Muscle layer of duodenum (tissue), 2 donors: ENCODE results near the gene STXBP4.

Source experiments
- H3K27ac ChIP-seq: one replicate; pipeline ENCODE4 v1.7.0; 2013; ENCODE audit warnings: mild to moderate bottlenecking, low read length
- H3K27me3 ChIP-seq: one replicate; pipeline ENCODE4 v1.7.0; 2013; ENCODE audit warnings: low read depth, mild to moderate bottlenecking, control low read depth, low read length
- H3K36me3 ChIP-seq, 2 donors: one replicate each; pipeline ENCODE4 v1.7.0; 2013; ENCODE audit warnings: low read length in 2 of 2, control low read depth in 1 of 2, mild to moderate bottlenecking in 1 of 2; ENCODE audit not compliant: insufficient read depth in 2 of 2, control insufficient read depth in 1 of 2
- H3K4me1 ChIP-seq, 2 donors: one replicate each; pipeline ENCODE4 v1.7.0; 2013; ENCODE audit warnings: low read length in 2 of 2, mild to moderate bottlenecking in 2 of 2, control low read depth in 1 of 2, moderate library complexity in 1 of 2; ENCODE audit not compliant: insufficient read depth in 2 of 2, control insufficient read depth in 1 of 2
- H3K4me3 ChIP-seq, 2 donors: one replicate each; pipeline ENCODE4 v1.7.0; 2013; ENCODE audit warnings: low read length in 2 of 2, low read depth in 1 of 2, mild to moderate bottlenecking in 1 of 2
- H3K9me3 ChIP-seq, 2 donors: one replicate each; pipeline ENCODE4 v1.7.0; 2013; ENCODE audit warnings: low read length in 2 of 2, control low read depth in 1 of 2, mild to moderate bottlenecking in 1 of 2; ENCODE audit not compliant: control insufficient read depth in 1 of 2
- donor health status: healthy.

STXBP4 gene

GRCh38 chr17:55159251-55159650 is 190.7 kb downstream of the STXBP4 start:
- no peaks in the 10 kb centered on the region for H3K4me1 ChIP-seq
- H3K27ac ChIP-seq: no peak overlapping the region
- H3K36me3 ChIP-seq: peaks cover 0 to 7% of the 10 kb centered on the region in 2 donors
- H3K4me3 ChIP-seq: no peak overlapping the region
- H3K27me3 ChIP-seq: no peaks in the 10 kb centered on the region
- no peaks in the 10 kb centered on the region for H3K9me3 ChIP-seq

- Histone ChIP-seq H3K27ac (no peak overlapping the region), H3K9me3 (no peaks in the 10 kb centered on the region), H3K4me1 (no peaks in the 10 kb centered on the region), H3K4me3 (no peak overlapping the region), H3K36me3 (peaks cover 0 to 7% of the 10 kb centered on the region in 2 donors), H3K27me3 (no peaks in the 10 kb centered on the region)
Observed at GRCh38 chr17:55160501-55160900, 191.9 kb downstream of the STXBP4 start.

GRCh38 chr17:55161935-55162555 is 193.5 kb downstream of the STXBP4 start:
- H3K4me1 ChIP-seq: no peaks in the 10 kb centered on the region
- H3K9me3 ChIP-seq: no peaks in the 10 kb centered on the region
- peaks cover 0 to 7% of the 10 kb centered on the region in 2 donors for H3K36me3 ChIP-seq
- no peak overlapping the region for H3K27ac ChIP-seq
- no peak overlapping the region for H3K4me3 ChIP-seq
- no peaks in the 10 kb centered on the region for H3K27me3 ChIP-seq

- no peaks in the 10 kb centered on the region for H3K4me1 ChIP-seq
- H3K27ac ChIP-seq: no peak overlapping the region
- H3K4me3 ChIP-seq: no peak overlapping the region
- peaks cover 0 to 7% of the 10 kb centered on the region in 2 donors for H3K36me3 ChIP-seq
- H3K27me3 ChIP-seq: no peaks in the 10 kb centered on the region
- no peaks in the 10 kb centered on the region for H3K9me3 ChIP-seq
Observed at GRCh38 chr17:55162556-55162946, 194.0 kb downstream of the STXBP4 start.

- Histone ChIP-seq H3K36me3 (peaks cover 0 to 7% of the 10 kb centered on the region in 2 donors), H3K27ac (no peak overlapping the region), H3K9me3 (no peaks in the 10 kb centered on the region), H3K4me3 (no peak overlapping the region), H3K27me3 (no peaks in the 10 kb centered on the region), H3K4me1 (no peaks in the 10 kb centered on the region)
Observed at GRCh38 chr17:55163408-55163807, 194.8 kb downstream of the STXBP4 start.

GRCh38 chr17:55166506-55166905 is 197.9 kb downstream of the STXBP4 start:
- Histone ChIP-seq H3K27me3 (no peaks in the 10 kb centered on the region), H3K4me1 (no peaks in the 10 kb centered on the region), H3K27ac (no peak overlapping the region), H3K9me3 (no peaks in the 10 kb centered on the region), H3K4me3 (no peak overlapping the region), H3K36me3 (no peaks in the 10 kb centered on the region)

GRCh38 chr17:55167024-55167725 is 198.6 kb downstream of the STXBP4 start:
- Histone ChIP-seq H3K36me3 (no peaks in the 10 kb centered on the region), H3K9me3 (no peaks in the 10 kb centered on the region), H3K4me3 (no peak overlapping the region), H3K27me3 (no peaks in the 10 kb centered on the region), H3K27ac (no peak overlapping the region), H3K4me1 (no peaks in the 10 kb centered on the region)

GRCh38 chr17:55168958-55169687 is 200.6 kb downstream of the STXBP4 start:
- Histone ChIP-seq H3K4me3 (no peak overlapping the region), H3K27ac (no peak overlapping the region)

GRCh38 chr17:55171634-55172328 is 203.2 kb downstream of the STXBP4 start:
- Histone ChIP-seq H3K9me3 (peaks cover 0 to 9% of the 10 kb centered on the region in 2 donors), H3K27me3 (no peaks in the 10 kb centered on the region), H3K36me3 (peaks cover 0 to 3% of the 10 kb centered on the region in 2 donors), H3K4me1 (no peaks in the 10 kb centered on the region), H3K27ac (no peak overlapping the region), H3K4me3 (no peak overlapping the region)

More at GRCh38 chr17:55168958-55169687, 200.6 kb downstream of the STXBP4 start:
- no peaks in the 10 kb centered on the region for H3K36me3 ChIP-seq
- peaks cover 0 to 6% of the 10 kb centered on the region in 2 donors for H3K9me3 ChIP-seq
- no peaks in the 10 kb centered on the region for H3K27me3 ChIP-seq
- H3K4me1 ChIP-seq: no peaks in the 10 kb centered on the region

- Histone ChIP-seq H3K4me3 (no peak overlapping the region), H3K27ac (no peak overlapping the region), H3K27me3 (no peaks in the 10 kb centered on the region), H3K36me3 (peaks cover 0 to 3% of the 10 kb centered on the region in 2 donors), H3K4me1 (no peaks in the 10 kb centered on the region), H3K9me3 (peaks cover 0 to 9% of the 10 kb centered on the region in 2 donors)
Observed at GRCh38 chr17:55172612-55173011, 204.0 kb downstream of the STXBP4 start.

GRCh38 chr17:55174133-55174532 is 205.6 kb downstream of the STXBP4 start:
- H3K4me1 ChIP-seq: no peaks in the 10 kb centered on the region
- H3K9me3 ChIP-seq: peaks cover 0 to 9% of the 10 kb centered on the region in 2 donors
- no peak overlapping the region for H3K27ac ChIP-seq
- H3K27me3 ChIP-seq: no peaks in the 10 kb centered on the region
- peaks cover 0 to 3% of the 10 kb centered on the region in 2 donors for H3K36me3 ChIP-seq
- no peak overlapping the region for H3K4me3 ChIP-seq
